D721Med (cell line): Measurements from ENCODE around the gene LTF.
A peak's percentile ranks its signal among the peaks of the same experiment; 100 is the strongest.
"Not testable (repeated sequence)": the region's sequence is repeated elsewhere in the genome, so short reads cannot be mapped to it uniquely, and the experiment has no call there.

Experiments
- DNase-seq: peaks from one replicate; pipeline ENCODE4 v3.0.0; 2011; ENCODE audit warnings: low spot score; ENCODE audit not compliant: insufficient read length
- FAIRE-seq: peaks from 2 replicates; lab custom pipeline; 2011; peaks lifted over from hg19 to GRCh38; lab: Jason Lieb, UNC
- TF ChIP-seq, protein P1 (sequence below): IDR thresholded peaks from 2 replicates; pipeline ENCODE4 v1.5.1; 2012; ENCODE audit warnings: mild to moderate bottlenecking, control low read depth; ENCODE audit not compliant: insufficient read depth; ENCODE audit errors: missing control alignments

Gene LTF

DNA sequence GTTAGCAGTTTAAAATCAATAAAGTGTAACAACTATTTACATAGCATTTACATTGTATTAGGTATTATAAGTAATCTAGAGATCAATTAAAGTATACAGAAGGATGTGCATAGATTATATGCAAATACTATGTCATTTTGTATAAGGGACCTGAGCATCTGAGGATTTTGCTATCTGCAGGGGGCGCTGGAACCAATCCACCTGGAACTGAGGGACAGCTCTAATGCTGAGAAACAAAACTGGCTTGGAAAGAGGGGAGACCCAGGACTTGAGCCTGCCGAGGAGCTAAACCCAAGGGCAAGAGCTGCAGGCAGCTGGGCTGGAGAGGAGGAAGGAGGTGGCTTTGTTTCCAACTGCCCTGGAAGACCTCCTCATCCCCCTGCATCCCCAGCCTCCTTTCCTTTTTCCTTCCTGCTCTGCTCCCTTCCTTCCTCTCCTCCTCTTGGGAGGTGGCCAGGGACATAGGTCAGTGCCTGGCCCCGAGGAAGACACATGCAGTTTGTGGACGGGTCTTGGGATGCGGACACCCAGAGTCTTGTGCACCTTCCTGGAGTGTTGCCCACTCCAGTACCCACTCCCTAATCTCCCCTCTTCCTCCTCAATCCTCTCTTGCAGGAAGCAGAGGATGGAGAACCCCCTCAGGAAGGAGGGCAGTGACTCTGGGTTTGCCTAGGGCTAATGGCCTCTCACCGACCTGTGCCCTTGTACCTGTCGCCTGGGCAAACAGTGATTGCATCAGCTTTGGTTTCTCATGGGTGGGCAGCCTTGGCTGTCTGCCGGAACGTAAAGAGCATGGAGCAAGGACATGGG is 32.2 kb upstream of the LTF start:
- DNase-seq (no peak), FAIRE-seq (no peak)
- TF ChIP-seq, protein P1, sequence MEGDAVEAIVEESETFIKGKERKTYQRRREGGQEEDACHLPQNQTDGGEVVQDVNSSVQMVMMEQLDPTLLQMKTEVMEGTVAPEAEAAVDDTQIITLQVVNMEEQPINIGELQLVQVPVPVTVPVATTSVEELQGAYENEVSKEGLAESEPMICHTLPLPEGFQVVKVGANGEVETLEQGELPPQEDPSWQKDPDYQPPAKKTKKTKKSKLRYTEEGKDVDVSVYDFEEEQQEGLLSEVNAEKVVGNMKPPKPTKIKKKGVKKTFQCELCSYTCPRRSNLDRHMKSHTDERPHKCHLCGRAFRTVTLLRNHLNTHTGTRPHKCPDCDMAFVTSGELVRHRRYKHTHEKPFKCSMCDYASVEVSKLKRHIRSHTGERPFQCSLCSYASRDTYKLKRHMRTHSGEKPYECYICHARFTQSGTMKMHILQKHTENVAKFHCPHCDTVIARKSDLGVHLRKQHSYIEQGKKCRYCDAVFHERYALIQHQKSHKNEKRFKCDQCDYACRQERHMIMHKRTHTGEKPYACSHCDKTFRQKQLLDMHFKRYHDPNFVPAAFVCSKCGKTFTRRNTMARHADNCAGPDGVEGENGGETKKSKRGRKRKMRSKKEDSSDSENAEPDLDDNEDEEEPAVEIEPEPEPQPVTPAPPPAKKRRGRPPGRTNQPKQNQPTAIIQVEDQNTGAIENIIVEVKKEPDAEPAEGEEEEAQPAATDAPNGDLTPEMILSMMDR = peak; percentile 58

DNA sequence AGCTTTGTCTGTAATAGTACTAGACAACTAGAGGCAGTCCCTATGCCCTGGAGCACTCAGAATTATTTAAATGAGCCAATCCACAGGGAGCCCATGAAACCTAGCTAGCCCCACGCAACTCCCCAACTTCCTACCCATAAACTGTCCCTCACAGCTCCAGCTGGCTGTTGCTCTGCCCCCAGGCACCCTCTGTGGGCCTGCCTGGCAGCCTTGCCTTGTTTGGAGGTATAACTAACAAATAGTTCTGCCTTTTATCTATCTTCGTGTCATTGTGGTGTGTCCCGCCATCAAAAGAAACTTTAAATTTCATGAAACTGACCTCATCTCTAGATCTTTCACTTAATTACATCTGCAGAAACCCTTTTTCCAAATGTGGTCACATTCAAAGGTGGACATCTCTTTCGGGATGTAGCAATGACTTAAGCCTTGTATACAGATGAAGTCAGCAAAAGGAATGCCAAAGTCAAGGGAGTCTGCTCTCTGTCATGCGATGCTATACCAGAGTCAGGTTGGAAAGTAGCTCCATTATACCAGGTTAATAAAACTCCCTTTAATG is 31.3 kb upstream of the LTF start:
- FAIRE-seq = no peak
- DNase-seq = no peak
- TF ChIP-seq, protein P1 = no peak

DNA sequence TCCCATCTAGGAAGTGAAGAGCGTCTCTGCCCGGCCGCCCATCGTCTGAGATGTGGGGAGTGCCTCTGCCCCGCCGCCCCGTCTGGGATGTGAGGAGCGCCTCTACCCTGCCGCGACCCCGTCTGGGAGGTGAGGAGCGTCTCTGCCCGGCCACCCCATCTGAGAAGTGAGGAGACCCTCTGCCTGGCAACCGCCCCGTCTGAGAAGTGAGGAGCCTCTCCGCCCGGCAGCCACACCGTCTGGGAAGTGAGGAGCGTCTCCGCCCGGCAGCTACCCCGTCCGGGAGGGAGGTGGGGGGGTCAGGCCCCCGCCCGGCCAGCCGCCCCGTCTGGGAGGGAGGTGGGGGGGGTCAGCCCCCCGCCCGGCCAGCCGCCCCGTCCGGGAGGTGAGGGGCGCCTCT is 29.8 kb upstream of the LTF start:
- DNase-seq, FAIRE-seq: not testable (repeated sequence)

DNA sequence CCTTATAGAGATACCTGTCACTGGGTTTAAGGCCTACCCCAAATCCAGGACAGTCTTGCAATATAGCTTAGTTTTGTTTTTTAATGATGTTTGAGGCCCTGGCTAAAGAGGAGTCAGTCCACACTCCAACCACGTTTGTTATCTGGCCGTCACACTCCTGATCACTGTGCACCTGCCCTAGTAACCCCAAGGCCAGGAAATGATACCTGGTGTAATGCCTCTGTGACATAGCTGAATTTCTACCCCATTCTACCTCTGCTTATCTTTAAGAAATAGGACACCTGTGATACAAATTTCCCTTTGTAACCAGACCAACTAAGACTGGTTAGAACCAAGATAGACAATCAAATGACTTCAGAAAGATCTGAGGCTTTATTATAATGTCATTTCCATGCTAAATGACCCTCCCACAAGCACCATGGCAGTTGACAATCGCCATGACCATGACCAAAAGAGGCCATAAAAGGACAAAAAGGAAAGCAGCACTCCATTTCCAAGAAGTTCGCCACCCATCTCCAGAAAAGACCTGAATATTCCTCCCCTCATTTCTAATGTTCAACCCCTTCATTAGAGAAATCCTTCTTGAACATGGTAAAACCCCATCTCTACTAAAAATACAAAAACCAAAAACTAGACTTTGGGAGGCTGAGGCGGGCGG is 28.3 kb upstream of the LTF start:
- DNase-seq (no peak), FAIRE-seq (no peak)
- TF ChIP-seq, protein P1 = no peak

DNA sequence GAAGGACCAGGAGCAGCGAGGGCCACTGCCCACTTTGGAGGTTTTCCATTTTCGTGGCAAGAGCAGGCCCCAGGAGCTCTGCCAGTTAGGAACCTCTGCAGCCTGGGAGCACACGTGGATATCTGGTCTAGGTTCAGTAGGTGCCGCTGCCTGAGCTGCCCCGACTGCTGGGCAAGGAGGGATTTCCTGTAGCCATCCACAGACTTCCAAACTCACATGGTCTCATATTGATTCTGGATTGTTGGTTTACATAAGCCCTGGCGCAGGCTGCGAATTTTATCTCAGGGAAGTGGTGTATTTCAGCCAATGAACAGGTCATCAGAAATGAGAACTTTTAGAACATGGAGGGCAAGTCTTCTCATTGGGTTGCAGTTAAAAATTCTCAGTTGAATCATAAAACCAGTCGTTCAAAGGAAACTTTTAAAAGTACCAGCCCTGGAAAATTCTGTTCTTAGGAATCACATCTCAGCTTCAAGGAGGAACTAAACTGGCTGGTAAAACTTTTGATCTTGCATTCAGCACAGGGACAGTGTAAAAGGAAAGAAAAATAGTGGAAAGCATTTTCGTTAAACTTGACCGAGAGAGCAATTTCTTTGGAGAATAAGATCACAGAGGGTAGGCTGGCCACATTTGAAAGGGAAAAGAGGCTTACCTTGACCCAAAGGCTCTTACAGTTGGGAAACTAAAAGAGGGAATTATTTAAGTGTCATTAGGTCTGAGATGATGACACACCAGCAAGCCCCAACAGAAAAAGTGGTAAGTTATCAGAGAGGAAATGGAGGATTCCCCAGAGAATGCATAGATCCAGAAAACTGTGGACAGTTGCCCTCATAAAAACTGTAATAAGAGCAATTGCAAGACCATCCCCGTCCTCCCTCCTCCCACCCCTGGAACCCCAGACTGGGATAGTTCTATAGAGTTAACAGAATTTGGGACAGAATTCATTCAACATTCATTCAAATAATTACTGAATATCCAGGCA is 26.7 kb upstream of the LTF start:
- DNase-seq = no peak
- FAIRE-seq = no peak

DNA sequence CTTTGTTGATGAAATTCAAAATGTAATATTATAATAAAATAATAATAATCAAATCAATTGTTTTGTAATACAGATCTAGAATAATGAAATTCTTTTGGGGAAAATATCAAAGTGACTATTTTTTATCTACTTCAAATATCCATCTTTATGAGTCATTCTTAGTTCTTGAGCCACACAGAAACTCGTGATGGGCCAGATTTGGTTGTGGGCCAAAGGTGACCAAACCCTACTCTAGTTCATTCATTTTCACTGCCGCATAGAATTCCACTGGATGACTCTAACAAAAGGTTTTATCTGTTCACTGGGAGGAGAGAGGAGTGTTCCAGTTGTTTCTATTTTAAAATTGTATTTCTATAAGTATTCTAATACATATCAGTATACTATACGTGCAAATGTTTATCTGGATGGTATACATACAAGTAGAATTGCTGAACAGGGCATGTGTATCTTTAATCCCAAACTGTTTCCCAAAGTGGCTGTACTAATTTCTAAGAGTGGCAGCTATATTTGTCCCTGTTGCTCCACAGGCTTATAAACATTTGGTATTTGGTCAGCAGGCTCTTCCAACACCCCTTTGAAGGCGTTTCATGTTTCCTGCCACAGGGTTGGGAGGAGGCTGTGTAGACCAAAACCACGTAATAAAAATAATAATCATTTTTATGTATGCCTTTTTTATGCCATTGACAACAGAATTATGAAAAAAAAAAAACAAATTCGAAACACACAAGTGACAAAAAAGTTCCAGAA is 25.8 kb upstream of the LTF start:
- TF ChIP-seq, protein P1 = no peak
- FAIRE-seq (no peak), DNase-seq (no peak)

More for the DNA sequence above, 26.7 kb upstream of the LTF start:
- TF ChIP-seq, protein P1 = no peak
